Endothelial cell of umbilical vein (primary cell): ENCODE data around the gene SEC22A. TPM values are rescaled to one million over a fixed set of nuclear protein-coding genes. Genes with fewer than 3 reads are reported as not detected.

Experiments
- BruUV-seq: library from RNA; stranded (reverse); fragments of 400-500 nt; replicated peaks from 2 replicates; lab custom pipeline; 2021; lab: Mats Ljungman, UMichigan
- CTCF ChIA-PET: fragments of 300-600, 350-600 bp; sonication (Branson Sonifier 250); formaldehyde crosslinking; loops from one replicate; lab custom pipeline; 2021; ENCODE audit warnings: antibody characterized with exemption, inconsistent platforms; lab: Charles Lee
- POLR2A ChIA-PET: fragments of 300-600, 350-600 bp; sonication (Branson Sonifier 250); formaldehyde crosslinking; loops from one replicate; lab custom pipeline; 2021; ENCODE audit warnings: antibody characterized with exemption, inconsistent platforms; lab: Charles Lee
- DNase-seq: peaks from one replicate; pipeline ENCODE4 v3.0.0-alpha.2; 2011; ENCODE audit warnings: low read depth, low spot score
- FAIRE-seq: peaks from 2 replicates; lab custom pipeline; 2011; peaks lifted over from hg19 to GRCh38; lab: Jason Lieb, UNC
- H2AFZ ChIP-seq: 2 replicates; pipeline ENCODE4 v1.6.0; 2012; ENCODE audit warnings: low read depth, low read length, control low read depth, inconsistent platforms
- H3K27ac ChIP-seq: 2 replicates; pipeline ENCODE4 v1.5.1; 2011; ENCODE audit warnings: low read depth, mild to moderate bottlenecking, control low read depth, low read length, moderate library complexity; ENCODE audit not compliant: insufficient read depth
- H3K27me3 ChIP-seq, 2 experiments: 2 replicates each; pipeline versions ENCODE4 v1.6.0 to v1.6.1; 2011; ENCODE audit warnings: low read length in 2 of 2, mixed read lengths in 1 of 2; ENCODE audit not compliant: control insufficient read depth in 2 of 2, insufficient read depth in 2 of 2
- H3K36me3 ChIP-seq, 2 experiments: 2 replicates in 1 of 2; 3 replicates in 1 of 2; pipeline ENCODE4 v1.5.1; 2011; ENCODE audit warnings: low read length in 2 of 2, mild to moderate bottlenecking in 1 of 2, moderate library complexity in 1 of 2; ENCODE audit not compliant: control insufficient read depth in 2 of 2, insufficient read depth in 2 of 2; ENCODE audit errors: extremely low read depth in 1 of 2
- H3K4me1 ChIP-seq: 3 replicates; pipeline ENCODE4 v1.5.1; 2011; ENCODE audit warnings: mild to moderate bottlenecking, low read length; ENCODE audit not compliant: control insufficient read depth, insufficient read depth; ENCODE audit errors: extremely low read depth
- H3K4me2 ChIP-seq: 2 replicates; pipeline ENCODE4 v1.6.1; 2011; ENCODE audit warnings: low read length, control low read depth, mixed read lengths; ENCODE audit not compliant: insufficient read depth
- H3K4me3 ChIP-seq, 3 experiments: fragments of 200-600 bp in 1 of 3; sonication (generic), shearing (Covaris generic) in 1 of 3; replicated peaks in 1 of 3; 2 replicates each; pipeline ENCODE4 v1.5.1; 2011 to 2016; ENCODE audit warnings: control low read depth in 3 of 3, low read length in 3 of 3, mild to moderate bottlenecking in 2 of 3, inconsistent platforms in 1 of 3, low read depth in 1 of 3, moderate library complexity in 1 of 3; ENCODE audit not compliant: insufficient read depth in 1 of 3
- H3K79me2 ChIP-seq: 2 replicates; pipeline ENCODE4 v1.6.0; 2012; ENCODE audit warnings: low read length, inconsistent platforms; ENCODE audit not compliant: control insufficient read depth, insufficient read depth
- H3K9ac ChIP-seq: replicated peaks from 2 replicates; pipeline ENCODE3; 2011; ENCODE audit warnings: low read length, control low read depth; ENCODE audit not compliant: insufficient read depth; ENCODE audit errors: extremely low read depth
- H3K9me1 ChIP-seq: replicated peaks from 3 replicates; pipeline ENCODE4 v1.6.0; 2011; ENCODE audit warnings: mild to moderate bottlenecking, low read length; ENCODE audit not compliant: control insufficient read depth, insufficient read depth; ENCODE audit errors: extremely low read depth
- H3K9me3 ChIP-seq: replicated peaks from 2 replicates; pipeline ENCODE4 v1.5.1; 2012; ENCODE audit warnings: low read length, inconsistent platforms; ENCODE audit not compliant: control insufficient read depth, insufficient read depth
- H4K20me1 ChIP-seq: replicated peaks from 2 replicates; pipeline ENCODE3; 2011; ENCODE audit warnings: mild to moderate bottlenecking, low read length; ENCODE audit not compliant: control insufficient read depth, insufficient read depth; ENCODE audit errors: extremely low read depth
- EZH2 ChIP-seq: IDR thresholded peaks from 2 replicates; pipeline ENCODE4 v1.6.1; 2012; ENCODE audit warnings: borderline replicate concordance, low read depth, mild to moderate bottlenecking, moderate library complexity, low read length, inconsistent platforms; ENCODE audit not compliant: severe bottlenecking
- JUN ChIP-seq: IDR thresholded peaks from 2 replicates; pipeline ENCODE4 v1.6.1; 2011; ENCODE audit warnings: borderline replicate concordance, low read depth; ENCODE audit not compliant: insufficient read length, insufficient read depth
- MYC ChIP-seq: IDR thresholded peaks from one replicate; pipeline ENCODE4 v1.6.1; 2011; ENCODE audit warnings: mild to moderate bottlenecking, low read depth, low read length
- POLR2AphosphoS5 ChIP-seq: IDR thresholded peaks from 2 replicates; pipeline ENCODE4 v1.6.1; 2012; ENCODE audit warnings: low read depth, mild to moderate bottlenecking, control low read depth, low read length, moderate library complexity; ENCODE audit not compliant: insufficient read depth
- dilution Hi-C: fragments of 300-500 bp; cut with MboI; formaldehyde crosslinking; loops from one replicate; pipeline ENCODE4 v1.15.0; 2019; ENCODE audit warnings: low sequenced_read_pairs; ENCODE audit not compliant: extremely low pct_ligation_motif_present
- intact Hi-C: fragments of 100-400 bp; cut with micrococcal nuclease; formaldehyde crosslinking; loops from one replicate; pipeline ENCODE4 v1.10.0; 2022
- polyA plus RNA-seq, 4 experiments: library from polyadenylated mRNA; depleted of rRNA in 3 of 4; stranded (reverse) in 3 of 4; unstranded in 1 of 4; fragments of >200 nt; gene quantifications; 2 replicates each; pipeline versions ENCODE4 v1.2.1 to v1.2.3, GENCODE V29; 2011 to 2012; ENCODE audit warnings: missing spikeins in 1 of 4
- total RNA-seq: library from RNA; stranded (reverse); gene quantifications from 2 replicates; pipeline ENCODE4 v1.2.3, GENCODE V29; 2021
- TF ChIP-seq, protein P1 (sequence below): IDR thresholded peaks from 2 replicates; pipeline ENCODE4 v1.6.1; 2011; ENCODE audit not compliant: insufficient read depth, insufficient read length
- TF ChIP-seq, protein P2 (sequence below), 2 donors: IDR thresholded peaks; 1 replicate in 1 of 2; 2 replicates in 1 of 2; pipeline ENCODE4 v1.5.1; 2011; ENCODE audit warnings: low read length in 2 of 2, mild to moderate bottlenecking in 2 of 2, moderate library complexity in 2 of 2, control low read depth in 1 of 2, inconsistent platforms in 1 of 2, low read depth in 1 of 2; ENCODE audit not compliant: insufficient read depth in 1 of 2; ENCODE audit errors: extremely low read depth in 1 of 2

Gene SEC22A
- total and polyA plus RNA-seq, 2 donors (not counting 3 experiments of a cell fraction or from before 2014, with no cell fraction given) = 20.1 to 26.8 TPM

DNA sequence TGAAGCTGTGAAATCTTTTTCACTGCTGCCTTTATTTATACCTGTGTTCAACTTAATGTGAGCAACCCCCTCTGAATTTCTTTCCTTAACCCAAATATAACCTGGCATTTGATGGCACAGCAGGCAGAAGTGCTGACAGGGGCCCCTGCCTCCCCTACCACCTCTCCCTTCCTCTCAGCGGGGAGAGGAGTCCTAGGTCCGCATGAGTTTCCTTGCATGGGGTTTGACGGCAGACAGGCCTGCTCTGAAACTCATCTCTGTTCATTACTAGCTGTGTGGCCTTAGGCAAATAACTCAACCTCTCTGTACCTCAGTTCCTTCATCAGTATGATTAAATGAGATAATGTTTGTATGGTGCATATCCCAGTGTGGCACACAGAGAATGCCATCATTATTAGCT is 79.7 kb downstream of the SEC22A start:
- Histone ChIP-seq H3K9ac (no peak overlapping the region), H3K27me3 (no peaks in the 10 kb centered on the region), H3K36me3 (no peaks in the 10 kb centered on the region), H2AFZ (no peak overlapping the region), H3K9me3 (no peaks in the 10 kb centered on the region), H4K20me1 (no peaks in the 10 kb centered on the region), H3K4me2 (no peak overlapping the region), H3K79me2 (no peaks in the 10 kb centered on the region), H3K4me3 (no peak overlapping the region), H3K27ac (no peak overlapping the region), H3K4me1 (no peaks in the 10 kb centered on the region), H3K9me1 (no peaks in the 10 kb centered on the region)
- TF ChIP-seq POLR2AphosphoS5 = no peak
- TF ChIP-seq, protein P1, sequence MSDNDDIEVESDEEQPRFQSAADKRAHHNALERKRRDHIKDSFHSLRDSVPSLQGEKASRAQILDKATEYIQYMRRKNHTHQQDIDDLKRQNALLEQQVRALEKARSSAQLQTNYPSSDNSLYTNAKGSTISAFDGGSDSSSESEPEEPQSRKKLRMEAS = no peak
- TF ChIP-seq EZH2 = no peak
- TF ChIP-seq, protein P2, sequence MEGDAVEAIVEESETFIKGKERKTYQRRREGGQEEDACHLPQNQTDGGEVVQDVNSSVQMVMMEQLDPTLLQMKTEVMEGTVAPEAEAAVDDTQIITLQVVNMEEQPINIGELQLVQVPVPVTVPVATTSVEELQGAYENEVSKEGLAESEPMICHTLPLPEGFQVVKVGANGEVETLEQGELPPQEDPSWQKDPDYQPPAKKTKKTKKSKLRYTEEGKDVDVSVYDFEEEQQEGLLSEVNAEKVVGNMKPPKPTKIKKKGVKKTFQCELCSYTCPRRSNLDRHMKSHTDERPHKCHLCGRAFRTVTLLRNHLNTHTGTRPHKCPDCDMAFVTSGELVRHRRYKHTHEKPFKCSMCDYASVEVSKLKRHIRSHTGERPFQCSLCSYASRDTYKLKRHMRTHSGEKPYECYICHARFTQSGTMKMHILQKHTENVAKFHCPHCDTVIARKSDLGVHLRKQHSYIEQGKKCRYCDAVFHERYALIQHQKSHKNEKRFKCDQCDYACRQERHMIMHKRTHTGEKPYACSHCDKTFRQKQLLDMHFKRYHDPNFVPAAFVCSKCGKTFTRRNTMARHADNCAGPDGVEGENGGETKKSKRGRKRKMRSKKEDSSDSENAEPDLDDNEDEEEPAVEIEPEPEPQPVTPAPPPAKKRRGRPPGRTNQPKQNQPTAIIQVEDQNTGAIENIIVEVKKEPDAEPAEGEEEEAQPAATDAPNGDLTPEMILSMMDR (IDR thresholded peaks at IDR 0.05; ENCODE audit: extremely low read depth in 1 of 2, insufficient read depth in 1 of 2, low read depth in 1 of 2, low read length in 2 of 2) = no peak
- no peak for TF ChIP-seq JUN
- no peak for TF ChIP-seq MYC
- no TSS peak for BruUV-seq
- CTCF ChIA-PET = interaction anchor here (1.2 kb wide), 1 partner anchor 208 kb away, joined by 3 read pairs; no protein-coding TSS in a partner anchor
- DNase-seq (no peak), FAIRE-seq (no peak)
- dilution Hi-C loops (no loop called here), intact Hi-C loops (no loop called here)
- POLR2A ChIA-PET = no interaction called here
